ENCODE data around the gene RAD51B.

DNA sequence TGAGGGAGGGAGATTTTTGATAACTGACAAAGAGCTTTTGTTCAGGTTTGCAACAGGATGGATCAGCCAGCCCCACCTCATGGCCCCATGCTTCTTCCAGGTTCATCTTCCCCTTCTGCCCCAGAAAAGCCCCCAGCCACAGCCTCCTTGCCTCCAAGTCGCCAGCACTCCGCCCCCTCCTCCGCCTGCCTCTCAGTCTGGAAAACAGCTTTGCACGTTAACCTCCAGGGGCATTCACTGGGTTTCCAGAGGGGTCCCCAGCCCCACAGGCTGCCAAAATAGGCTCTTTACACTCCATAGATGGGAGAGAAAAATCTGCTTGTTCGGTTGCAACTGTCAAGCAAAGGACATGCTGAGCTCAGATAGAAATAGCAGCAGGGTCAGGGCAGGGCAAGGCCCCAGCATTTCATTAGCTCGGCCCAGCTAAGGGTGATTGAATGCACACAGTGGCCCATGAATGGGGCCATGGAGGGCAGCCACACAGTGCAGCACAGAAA is 719.7 kb downstream of the RAD51B start:
- no peak for TF ChIP-seq POLR2AphosphoS5 (IDR thresholded peaks at IDR 0.05; ENCODE audit: insufficient read depth in 1 of 2, low read depth in 1 of 2)
- TF ChIP-seq, protein P1, sequence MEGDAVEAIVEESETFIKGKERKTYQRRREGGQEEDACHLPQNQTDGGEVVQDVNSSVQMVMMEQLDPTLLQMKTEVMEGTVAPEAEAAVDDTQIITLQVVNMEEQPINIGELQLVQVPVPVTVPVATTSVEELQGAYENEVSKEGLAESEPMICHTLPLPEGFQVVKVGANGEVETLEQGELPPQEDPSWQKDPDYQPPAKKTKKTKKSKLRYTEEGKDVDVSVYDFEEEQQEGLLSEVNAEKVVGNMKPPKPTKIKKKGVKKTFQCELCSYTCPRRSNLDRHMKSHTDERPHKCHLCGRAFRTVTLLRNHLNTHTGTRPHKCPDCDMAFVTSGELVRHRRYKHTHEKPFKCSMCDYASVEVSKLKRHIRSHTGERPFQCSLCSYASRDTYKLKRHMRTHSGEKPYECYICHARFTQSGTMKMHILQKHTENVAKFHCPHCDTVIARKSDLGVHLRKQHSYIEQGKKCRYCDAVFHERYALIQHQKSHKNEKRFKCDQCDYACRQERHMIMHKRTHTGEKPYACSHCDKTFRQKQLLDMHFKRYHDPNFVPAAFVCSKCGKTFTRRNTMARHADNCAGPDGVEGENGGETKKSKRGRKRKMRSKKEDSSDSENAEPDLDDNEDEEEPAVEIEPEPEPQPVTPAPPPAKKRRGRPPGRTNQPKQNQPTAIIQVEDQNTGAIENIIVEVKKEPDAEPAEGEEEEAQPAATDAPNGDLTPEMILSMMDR (IDR thresholded peaks at IDR 0.05), result no peak
- TF ChIP-seq POLR2A (IDR thresholded peaks at IDR 0.05), result no peak

Measured in vagina (tissue), 2 donors.